ENCODE data around the gene PPP6R1. TPM values are rescaled to one million over a fixed set of nuclear protein-coding genes. Genes with fewer than 3 reads are reported as not detected.

PPP6R1 gene
- total and polyA plus RNA-seq, 2 of the 13 experiments (the other 11 are each of a cell fraction or from before 2014, with no cell fraction given): 25.8 to 54.0 TPM

GRCh38 chr19:55228403-55229031, 30.3 kb downstream of the PPP6R1 start, which contains the start of gene TMEM86B (continued):
- TF ChIP-seq TFDP1 (CRISPR knock-in tag; IDR thresholded peaks at IDR 0.05; ENCODE audit: borderline replicate concordance): no peak
- no peak for TF ChIP-seq ZNF614 (CRISPR knock-in tag; IDR thresholded peaks at IDR 0.05; ENCODE audit: borderline replicate concordance)
- TF ChIP-seq MYNN (CRISPR knock-in tag; IDR thresholded peaks at IDR 0.05; ENCODE audit: low read depth): no peak
- TF ChIP-seq PLSCR1 (CRISPR knock-in tag; IDR thresholded peaks at IDR 0.05; ENCODE audit: borderline replicate concordance): no peak
- no peak for TF ChIP-seq MEF2D (CRISPR knock-in tag; IDR thresholded peaks at IDR 0.05)
- no peak for TF ChIP-seq ZNF891 (CRISPR knock-in tag; IDR thresholded peaks at IDR 0.05)
- TF ChIP-seq NBN (conservative IDR thresholded peaks at IDR 0.05): no peak
- no peak for TF ChIP-seq SUZ12 (IDR thresholded peaks at IDR 0.05; ENCODE audit: low read depth, low read length)
- TF ChIP-seq TAF15 (IDR thresholded peaks at IDR 0.05; ENCODE audit: low read depth, low read length, poor library complexity, severe bottlenecking): no peak
- TF ChIP-seq KLF12 (CRISPR knock-in tag; IDR thresholded peaks at IDR 0.05; ENCODE audit: borderline replicate concordance): no peak
- no peak for TF ChIP-seq ETV5 (CRISPR knock-in tag; IDR thresholded peaks at IDR 0.05; ENCODE audit: borderline replicate concordance)
- no peak for TF ChIP-seq NAIF1 (CRISPR knock-in tag; IDR thresholded peaks at IDR 0.05; ENCODE audit: borderline replicate concordance)
- no peak for TF ChIP-seq ZNF7 (CRISPR knock-in tag; IDR thresholded peaks at IDR 0.05)
- TF ChIP-seq ZBTB34 (CRISPR knock-in tag; IDR thresholded peaks at IDR 0.05): no peak
- no peak for TF ChIP-seq ZFP36L2 (CRISPR knock-in tag; IDR thresholded peaks at IDR 0.05)
- TF ChIP-seq NR2F1 (CRISPR knock-in tag; IDR thresholded peaks at IDR 0.05): no peak
- TF ChIP-seq TARDBP (CRISPR knock-in tag; IDR thresholded peaks at IDR 0.05): peak; percentile 75; the same call in 1 of the 2 replicates
- TF ChIP-seq MEIS1 (CRISPR knock-in tag; IDR thresholded peaks at IDR 0.05; ENCODE audit: borderline replicate concordance): 0 out of 2 replicates have a peak, but pooled peaks have one; percentile 70
- TF ChIP-seq ZNF44 (CRISPR knock-in tag; IDR thresholded peaks at IDR 0.05): 0 out of 2 replicates have a peak, but pooled peaks have one; percentile 32
- TF ChIP-seq PRDM15 (CRISPR knock-in tag; IDR thresholded peaks at IDR 0.05): peak; percentile 23; the same call in 1 of the 2 replicates
- no peak; the same call in 1 of the 2 replicates for TF ChIP-seq ZFP36L1 (CRISPR knock-in tag; IDR thresholded peaks at IDR 0.05)
- no peak; the same call in 1 of the 2 replicates for TF ChIP-seq ZNF850 (CRISPR knock-in tag; conservative IDR thresholded peaks at IDR 0.05)
- peak; percentile 72; the same call in 1 of the 2 replicates for TF ChIP-seq ZNF430 (CRISPR knock-in tag; IDR thresholded peaks at IDR 0.05)
